ENCODE measurements around the gene ID1. TPM values are rescaled to one million over a fixed set of nuclear protein-coding genes. Genes with fewer than 3 reads are reported as not detected.

The ID1 gene
- total and polyA plus RNA-seq, 2 experiments from 2014 or later: 221 to 479 TPM

GRCh38 chr20:31654534-31654933 lies 49.4 kb downstream of the ID1 start:
- H3K27ac Mint-ChIP-seq: no peak overlapping the region
- no peaks in the 10 kb centered on the region for H3K4me1 ChIP-seq (ENCODE audit: insufficient read depth)
- no peak overlapping the region for H3K4me3 Mint-ChIP-seq
- no peaks in the 10 kb centered on the region for H3K9me2 ChIP-seq (ENCODE audit: insufficient read depth)
- peaks cover 9% of the 10 kb centered on the region for H3F3A ChIP-seq (replicated peaks; ENCODE audit: low read depth)
- no peak overlapping the region for H3K4me2 ChIP-seq
- TF ChIP-seq POLR2AphosphoS5 (IDR thresholded peaks at IDR 0.05; ENCODE audit: low read depth) (no peak), ZNF331 (CRISPR knock-in tag; IDR thresholded peaks at IDR 0.05; ENCODE audit: low read depth) (no peak), STAT1 (IDR thresholded peaks at IDR 0.05; ENCODE audit: unreplicated experiment) (no peak), JUNB (IDR thresholded peaks at IDR 0.05; ENCODE audit: unreplicated experiment) (no peak)
- ATAC-seq: no peak
- H3K36me3 Mint-ChIP-seq (ENCODE audit: low read depth): no peaks in the 10 kb centered on the region
- no peak overlapping the region for H3K27ac ChIP-seq (ENCODE audit: low read depth)
- H3K4me3 ChIP-seq: no peak overlapping the region
- H2AFZ ChIP-seq: no peak overlapping the region
- peaks cover 9% of the 10 kb centered on the region for H3K27me3 Mint-ChIP-seq (ENCODE audit: insufficient read depth, low read depth, poor library complexity)
- no peaks in the 10 kb centered on the region for H3K4me1 Mint-ChIP-seq
- no peaks in the 10 kb centered on the region for H3K36me3 ChIP-seq (ENCODE audit: insufficient read depth)
- no peaks in the 10 kb centered on the region for H3K79me2 ChIP-seq (replicated peaks; ENCODE audit: insufficient read depth)
- no peaks in the 10 kb centered on the region; the same call in 2 of the 3 replicates for H3K9me3 Mint-ChIP-seq
- no peak for DNase-seq (ENCODE audit: low spot score)
- 0 out of 2 replicates have a peak, but pooled peaks cover 4% of the 10 kb centered on the region for H4K20me1 ChIP-seq (replicated peaks; ENCODE audit: insufficient read depth)
- H3K27me3 ChIP-seq (ENCODE audit: insufficient read depth): no peaks in the 10 kb centered on the region

Small RNA genes within 50 kb of the gene (microRNA-seq; reads per million reads assigned to microRNA genes)
- not detected for gene MIR3193

Small RNA genes within 50 kb of the gene (small RNA-seq; reads per million reads assigned to genes)
- not detected for gene MIR3193 (ENCODE audit: low replicate concordance)

Other genes with a start within 250 kb of the ID1 start
- not detected in 2 replicates for gene DEFB118, start 236.7 kb upstream of the ID1 start, total RNA-seq (2014; rRNA removed; shearing (Covaris generic))
- gene DEFB118, start 236.7 kb upstream of the ID1 start, polyA plus RNA-seq (2016; fragmentation: Nextera tagmentation; extraction: Ambion mirVana): not detected in 2 replicates
- not detected in 2 replicates for gene DEFB119, start 214.7 kb upstream of the ID1 start, total RNA-seq (2014; rRNA removed; shearing (Covaris generic))
- gene DEFB119, start 214.7 kb upstream of the ID1 start, polyA plus RNA-seq (2016; fragmentation: Nextera tagmentation; extraction: Ambion mirVana): not detected in 2 replicates
- not detected in 2 replicates for gene DEFB121, start 199.1 kb upstream of the ID1 start, total RNA-seq (2014; rRNA removed; shearing (Covaris generic))
- gene DEFB121, start 199.1 kb upstream of the ID1 start, polyA plus RNA-seq (2016; fragmentation: Nextera tagmentation; extraction: Ambion mirVana): not detected in 2 replicates
- gene DEFB123, start 164.7 kb upstream of the ID1 start, total RNA-seq (2014; rRNA removed; shearing (Covaris generic)): not detected in 2 replicates
- gene DEFB123, start 164.7 kb upstream of the ID1 start, polyA plus RNA-seq (2016; fragmentation: Nextera tagmentation; extraction: Ambion mirVana): not detected in 2 replicates
- gene DEFB124, start 130.2 kb upstream of the ID1 start, total RNA-seq (2014; rRNA removed; shearing (Covaris generic)): 0.52 TPM in 1 of 2 replicates, not detected in the other
- not detected in 2 replicates for gene DEFB124, start 130.2 kb upstream of the ID1 start, polyA plus RNA-seq (2016; fragmentation: Nextera tagmentation; extraction: Ambion mirVana)
- 0.28 TPM in 1 of 2 replicates, not detected in the other for gene REM1, start 130.0 kb upstream of the ID1 start, total RNA-seq (2014; rRNA removed; shearing (Covaris generic))
- gene REM1, start 130.0 kb upstream of the ID1 start, polyA plus RNA-seq (2016; fragmentation: Nextera tagmentation; extraction: Ambion mirVana): not detected in 2 replicates
- 103 and 126 TPM in 2 replicates for gene HM13, start 90.8 kb upstream of the ID1 start, total RNA-seq (2014; rRNA removed; shearing (Covaris generic))
- 147 and 150 TPM in 2 replicates for gene HM13, start 90.8 kb upstream of the ID1 start, polyA plus RNA-seq (2016; fragmentation: Nextera tagmentation; extraction: Ambion mirVana)
- gene COX4I2, start 32.6 kb downstream of the ID1 start, total RNA-seq (2014; rRNA removed; shearing (Covaris generic)): not detected in 2 replicates
- 0.63 and 1.1 TPM in 2 replicates for gene COX4I2, start 32.6 kb downstream of the ID1 start, polyA plus RNA-seq (2016; fragmentation: Nextera tagmentation; extraction: Ambion mirVana)
- 108 and 110 TPM in 2 replicates for gene BCL2L1, start 117.6 kb downstream of the ID1 start, total RNA-seq (2014; rRNA removed; shearing (Covaris generic))
- gene BCL2L1, start 117.6 kb downstream of the ID1 start, polyA plus RNA-seq (2016; fragmentation: Nextera tagmentation; extraction: Ambion mirVana): 39.9 and 42.4 TPM in 2 replicates
- 148 and 159 TPM in 2 replicates for gene TPX2, start 134.0 kb downstream of the ID1 start, total RNA-seq (2014; rRNA removed; shearing (Covaris generic))
- gene TPX2, start 134.0 kb downstream of the ID1 start, polyA plus RNA-seq (2016; fragmentation: Nextera tagmentation; extraction: Ambion mirVana): 94.1 and 101 TPM in 2 replicates
- 0.28 TPM in 1 of 2 replicates, not detected in the other for gene MYLK2, start 214.1 kb downstream of the ID1 start, total RNA-seq (2014; rRNA removed; shearing (Covaris generic))
- 0.21 and 0.23 TPM in 2 replicates for gene MYLK2, start 214.1 kb downstream of the ID1 start, polyA plus RNA-seq (2016; fragmentation: Nextera tagmentation; extraction: Ambion mirVana)
- not detected in 2 replicates for gene FOXS1, start 240.3 kb downstream of the ID1 start, total RNA-seq (2014; rRNA removed; shearing (Covaris generic))
- 0.26 TPM in 1 of 2 replicates, not detected in the other for gene FOXS1, start 240.3 kb downstream of the ID1 start, polyA plus RNA-seq (2016; fragmentation: Nextera tagmentation; extraction: Ambion mirVana)